OCI-M2 (cell line): ENCODE results near the gene MCM5.
"Not testable (repeated sequence)": the region's sequence is repeated elsewhere in the genome, so short reads cannot be mapped to it uniquely, and the experiment has no call there.

Source experiments
- DNase-seq: peaks from one replicate; lab custom pipeline; 2025; ENCODE audit not compliant: unreplicated experiment; lab: John Stamatoyannopoulos, UW

Gene MCM5

GRCh38 chr22:35431483-35432227, 31.7 kb downstream of the MCM5 start:
- no peak for DNase-seq

GRCh38 chr22:35432228-35432905, 32.4 kb downstream of the MCM5 start:
- DNase-seq, result no peak

- no peak for DNase-seq
Measured at GRCh38 chr22:35434061-35434710, 34.2 kb downstream of the MCM5 start.

GRCh38 chr22:35435201-35435740, 35.3 kb downstream of the MCM5 start:
- no peak for DNase-seq

GRCh38 chr22:35436421-35436820, 36.5 kb downstream of the MCM5 start:
- no peak for DNase-seq

GRCh38 chr22:35437049-35437448, 37.1 kb downstream of the MCM5 start:
- no peak for DNase-seq

GRCh38 chr22:35438673-35439364, 38.9 kb downstream of the MCM5 start:
- DNase-seq, result not testable (repeated sequence)

GRCh38 chr22:35439365-35439717, 39.4 kb downstream of the MCM5 start:
- DNase-seq, result no peak

GRCh38 chr22:35440129-35440528, 40.2 kb downstream of the MCM5 start:
- no peak for DNase-seq

GRCh38 chr22:35441489-35442100, 41.7 kb downstream of the MCM5 start:
- DNase-seq, result no peak

- no peak for DNase-seq
Measured at GRCh38 chr22:35442471-35442870, 42.5 kb downstream of the MCM5 start.

GRCh38 chr22:35443338-35443737, 43.4 kb downstream of the MCM5 start:
- DNase-seq, result no peak

- no peak for DNase-seq
Measured at GRCh38 chr22:35443790-35444684, 44.1 kb downstream of the MCM5 start.

- no peak for DNase-seq
Measured at GRCh38 chr22:35444685-35445399, 44.9 kb downstream of the MCM5 start.

- DNase-seq, result no peak
Measured at GRCh38 chr22:35445933-35446332, 46.0 kb downstream of the MCM5 start.

GRCh38 chr22:35446365-35446764, 46.4 kb downstream of the MCM5 start:
- no peak for DNase-seq

GRCh38 chr22:35448523-35448922, 48.6 kb downstream of the MCM5 start:
- DNase-seq, result no peak

GRCh38 chr22:35449829-35450689, 50.1 kb downstream of the MCM5 start:
- no peak for DNase-seq
